Measurements from ENCODE around the gene AFF3.

AFF3 gene

DNA sequence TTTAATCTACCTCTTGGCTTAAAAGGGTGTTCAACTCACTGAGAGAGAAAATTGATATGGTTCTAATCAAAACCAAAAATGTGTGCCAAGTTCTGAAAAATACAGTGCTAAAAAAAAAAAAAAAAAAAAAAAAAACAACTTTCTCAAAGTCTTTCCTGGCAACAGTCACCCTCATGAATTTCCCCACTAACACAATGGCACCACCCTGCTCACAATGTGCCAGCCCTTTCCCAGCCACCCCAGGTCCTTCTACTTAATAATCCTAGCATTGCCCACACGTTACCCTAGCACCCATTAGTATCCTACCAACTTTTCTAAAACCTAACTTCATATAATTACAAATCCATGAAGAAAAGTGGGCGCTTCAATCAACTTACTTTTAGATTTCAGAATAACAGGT, 106.4 kb downstream of the AFF3 start:
- TF ChIP-seq, protein P1, sequence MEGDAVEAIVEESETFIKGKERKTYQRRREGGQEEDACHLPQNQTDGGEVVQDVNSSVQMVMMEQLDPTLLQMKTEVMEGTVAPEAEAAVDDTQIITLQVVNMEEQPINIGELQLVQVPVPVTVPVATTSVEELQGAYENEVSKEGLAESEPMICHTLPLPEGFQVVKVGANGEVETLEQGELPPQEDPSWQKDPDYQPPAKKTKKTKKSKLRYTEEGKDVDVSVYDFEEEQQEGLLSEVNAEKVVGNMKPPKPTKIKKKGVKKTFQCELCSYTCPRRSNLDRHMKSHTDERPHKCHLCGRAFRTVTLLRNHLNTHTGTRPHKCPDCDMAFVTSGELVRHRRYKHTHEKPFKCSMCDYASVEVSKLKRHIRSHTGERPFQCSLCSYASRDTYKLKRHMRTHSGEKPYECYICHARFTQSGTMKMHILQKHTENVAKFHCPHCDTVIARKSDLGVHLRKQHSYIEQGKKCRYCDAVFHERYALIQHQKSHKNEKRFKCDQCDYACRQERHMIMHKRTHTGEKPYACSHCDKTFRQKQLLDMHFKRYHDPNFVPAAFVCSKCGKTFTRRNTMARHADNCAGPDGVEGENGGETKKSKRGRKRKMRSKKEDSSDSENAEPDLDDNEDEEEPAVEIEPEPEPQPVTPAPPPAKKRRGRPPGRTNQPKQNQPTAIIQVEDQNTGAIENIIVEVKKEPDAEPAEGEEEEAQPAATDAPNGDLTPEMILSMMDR (IDR thresholded peaks at IDR 0.05), result no peak
- no peak for TF ChIP-seq ZFX (IDR thresholded peaks at IDR 0.05; ENCODE audit: borderline replicate concordance)
- peak overlapping the region; percentile 78 for H3K27ac ChIP-seq

DNA sequence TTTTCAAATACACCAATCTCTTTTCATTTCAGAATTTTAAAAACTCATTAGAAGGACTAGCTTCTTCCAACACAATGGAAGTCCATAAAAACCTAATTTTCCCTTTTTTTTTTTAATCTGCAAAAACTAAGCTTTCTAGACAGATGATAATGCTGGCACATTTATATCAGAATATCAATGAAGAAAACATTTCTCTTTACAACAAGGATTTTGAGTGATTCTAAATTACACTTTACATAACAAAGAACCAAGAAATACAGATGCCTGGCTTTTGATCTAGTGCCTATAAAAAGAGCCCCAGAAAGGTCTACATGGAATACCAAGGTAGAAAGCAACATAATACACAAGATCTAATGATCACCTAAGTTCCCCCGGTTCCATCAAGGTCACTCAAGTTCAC, 108.0 kb downstream of the AFF3 start:
- TF ChIP-seq, protein P1 (IDR thresholded peaks at IDR 0.05), result no peak
- TF ChIP-seq ZFX (IDR thresholded peaks at IDR 0.05; ENCODE audit: borderline replicate concordance), result no peak
- peak overlapping the region; percentile 78 for H3K27ac ChIP-seq

GRCh38 chr2:100033976-100034375, 108.4 kb downstream of the AFF3 start:
- peak overlapping the region; percentile 78 for H3K27ac ChIP-seq
- no peak for TF ChIP-seq ZFX (IDR thresholded peaks at IDR 0.05; ENCODE audit: borderline replicate concordance)
- TF ChIP-seq, protein P1 (IDR thresholded peaks at IDR 0.05), result no peak

- peak overlapping the region; percentile 78 for H3K27ac ChIP-seq
- no peak for TF ChIP-seq ZFX (IDR thresholded peaks at IDR 0.05; ENCODE audit: borderline replicate concordance)
- TF ChIP-seq, protein P1 (IDR thresholded peaks at IDR 0.05), result no peak
Measured at GRCh38 chr2:100031604-100032003, 110.8 kb downstream of the AFF3 start.

DNA sequence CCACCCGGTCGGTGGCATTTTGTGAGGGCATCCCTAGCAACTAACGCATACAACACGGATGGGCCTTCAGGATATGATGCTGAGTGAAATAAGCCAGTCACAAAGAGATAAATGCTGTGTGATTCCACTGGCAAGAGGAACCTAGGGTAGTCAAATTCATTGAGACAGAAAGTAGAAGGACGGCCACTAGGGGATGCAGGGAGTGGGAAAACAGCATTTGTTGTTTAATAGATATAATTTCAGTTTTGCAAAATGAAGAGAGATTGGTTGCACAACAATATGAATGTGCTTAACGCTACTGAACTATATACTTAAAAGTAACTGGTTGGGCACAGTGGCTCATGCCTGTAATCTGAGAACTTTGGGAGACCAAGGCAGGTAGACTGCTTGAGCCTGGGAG, 112.9 kb downstream of the AFF3 start:
- TF ChIP-seq, protein P1 (IDR thresholded peaks at IDR 0.05), result no peak; the same call in 1 of the 2 replicates
- TF ChIP-seq ZFX (IDR thresholded peaks at IDR 0.05; ENCODE audit: borderline replicate concordance), result no peak
- H3K27ac ChIP-seq, result peak overlapping the region; percentile 78

DNA sequence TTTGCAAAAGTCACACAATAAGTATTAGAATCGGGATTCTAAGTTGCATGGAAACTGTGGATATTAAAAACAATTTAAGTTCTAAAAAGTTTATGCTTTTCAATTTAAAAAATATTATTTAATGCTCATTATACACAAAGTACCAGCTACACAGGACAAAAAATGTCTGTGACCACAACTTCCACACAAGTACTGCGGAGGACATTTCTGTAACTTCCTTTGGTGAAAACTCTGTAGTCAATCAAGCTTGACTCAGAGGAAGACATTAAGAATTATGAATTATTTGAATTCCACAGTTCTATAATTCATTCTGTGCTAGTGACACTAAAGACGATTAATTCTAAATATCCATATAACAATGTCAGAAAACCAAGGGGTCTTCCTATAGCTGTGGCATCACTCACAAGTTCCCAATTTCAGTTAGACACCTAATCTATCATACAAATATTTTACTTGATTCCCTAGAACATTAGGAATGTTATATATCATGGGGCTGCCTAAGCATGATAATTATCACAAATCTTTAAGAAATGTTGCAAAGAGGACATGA, 120.5 kb downstream of the AFF3 start:
- peak overlapping the region; percentile 61 for H3K27ac ChIP-seq
- no peak for TF ChIP-seq ZFX (IDR thresholded peaks at IDR 0.05; ENCODE audit: borderline replicate concordance)
- TF ChIP-seq, protein P1 (IDR thresholded peaks at IDR 0.05), result no peak

GRCh38 chr2:100019499-100019898, 122.9 kb downstream of the AFF3 start:
- H3K27ac ChIP-seq, result peak overlapping the region; percentile 61
- TF ChIP-seq, protein P1 (IDR thresholded peaks at IDR 0.05), result no peak
- TF ChIP-seq ZFX (IDR thresholded peaks at IDR 0.05; ENCODE audit: borderline replicate concordance), result no peak

Data from 22Rv1 (cell line).